GM21381 (cell line): Measurements from ENCODE around the gene C17orf114.

Source experiments
- ATAC-seq: cut with Tn5 transposase; IDR thresholded peaks from one replicate; pipeline ENCODE4 v1.9.1; 2021; ENCODE audit warnings: mild to moderate bottlenecking, moderate library complexity; ENCODE audit not compliant: unreplicated experiment

C17orf114 gene

GRCh38 chr17:4788159-4788806 is 13.8 kb downstream of the C17orf114 start:
- ATAC-seq = no peak

GRCh38 chr17:4786516-4786915 is 15.6 kb downstream of the C17orf114 start:
- ATAC-seq = no peak

DNA sequence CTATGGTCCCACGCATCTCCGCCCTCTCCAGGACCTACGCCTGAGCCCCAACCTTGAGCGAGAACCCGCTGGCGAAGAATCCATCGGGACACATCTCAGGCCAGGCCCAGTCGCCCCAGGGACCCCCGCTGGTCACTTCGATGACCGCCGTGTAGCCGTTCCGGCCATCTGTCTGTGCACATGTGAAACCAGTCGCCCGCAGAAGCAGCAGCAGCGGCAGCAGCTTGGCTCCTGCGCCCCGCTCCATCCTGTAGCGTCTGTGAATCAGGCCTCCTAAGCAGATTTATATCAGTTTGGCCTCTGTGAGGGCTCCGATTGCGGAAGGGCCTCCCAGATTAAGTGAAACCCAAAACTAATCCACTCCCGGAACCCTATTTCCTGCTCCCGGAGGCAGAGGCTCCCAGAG is 16.0 kb downstream of the C17orf114 start, which contains the start of gene VMO1:
TSS of gene VMO1 (minus strand) at position 259 of the 406 bp plus-strand sequence. CDS start at position 247, 12 bp downstream.
- ATAC-seq = no peak

DNA sequence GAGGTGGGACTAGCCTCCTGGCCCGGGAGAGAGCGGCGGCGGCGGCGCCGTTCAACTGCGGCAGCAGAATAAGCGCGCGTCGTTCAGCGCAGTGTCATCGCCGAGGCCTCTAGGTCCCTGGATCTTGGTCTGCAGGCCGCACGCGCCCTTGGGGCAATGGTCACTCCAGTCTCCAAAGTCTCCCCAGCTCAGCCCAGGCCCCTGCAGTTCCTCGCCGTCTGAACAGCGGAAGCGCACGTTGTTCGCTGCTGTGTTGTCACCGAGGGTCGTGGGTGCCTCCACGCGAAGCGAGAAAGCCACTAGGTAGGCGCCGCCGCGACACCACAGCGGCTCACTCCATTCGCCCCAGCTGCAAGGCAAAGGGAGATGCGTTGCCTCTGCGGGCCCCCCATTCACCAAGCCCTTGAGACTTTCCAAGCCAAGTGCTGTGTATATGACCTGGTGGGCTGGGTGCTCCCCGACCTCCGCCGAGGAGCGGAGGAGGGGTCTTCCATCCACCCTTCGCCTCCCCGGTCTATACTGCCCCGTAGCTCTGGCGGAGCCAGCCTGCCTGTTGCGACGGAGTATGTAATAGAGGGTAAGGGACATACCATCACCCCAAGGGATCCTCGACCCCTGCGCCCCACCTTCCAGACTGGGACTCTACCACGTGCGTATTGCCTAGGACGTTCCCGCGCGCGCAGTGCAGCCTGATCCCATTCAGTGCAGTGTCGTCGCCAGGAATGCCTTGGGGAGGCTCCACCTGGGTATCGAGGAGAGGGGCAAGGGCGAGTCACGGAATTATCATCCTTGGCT is 16.6 kb downstream of the C17orf114 start:
- ATAC-seq = no peak

DNA sequence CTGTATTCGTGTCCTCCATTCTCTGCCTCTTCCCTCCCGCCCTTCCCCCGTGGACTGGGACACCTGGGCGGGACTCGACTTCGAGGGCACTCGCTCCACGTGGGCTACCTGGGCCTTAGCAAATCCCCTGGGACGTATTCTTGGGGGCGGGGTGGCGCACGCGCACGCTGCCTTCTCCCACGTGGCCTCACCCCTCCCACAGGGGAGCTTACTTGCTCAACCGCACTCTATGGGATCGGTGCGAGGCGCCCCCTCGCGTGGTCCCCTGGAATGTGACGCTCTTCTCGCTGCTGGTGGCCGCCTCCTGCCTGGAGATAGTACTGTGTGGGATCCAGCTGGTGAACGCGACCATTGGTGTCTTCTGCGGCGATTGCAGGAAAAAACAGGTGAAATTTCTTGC is 19.5 kb downstream of the C17orf114 start:
- ATAC-seq = no peak

GRCh38 chr17:4780325-4780955 is 21.7 kb downstream of the C17orf114 start:
- no peak for ATAC-seq

GRCh38 chr17:4777969-4778760 is 24.0 kb downstream of the C17orf114 start:
- no peak for ATAC-seq

- no peak for ATAC-seq
Observed at GRCh38 chr17:4772235-4772613, 29.9 kb downstream of the C17orf114 start.

DNA sequence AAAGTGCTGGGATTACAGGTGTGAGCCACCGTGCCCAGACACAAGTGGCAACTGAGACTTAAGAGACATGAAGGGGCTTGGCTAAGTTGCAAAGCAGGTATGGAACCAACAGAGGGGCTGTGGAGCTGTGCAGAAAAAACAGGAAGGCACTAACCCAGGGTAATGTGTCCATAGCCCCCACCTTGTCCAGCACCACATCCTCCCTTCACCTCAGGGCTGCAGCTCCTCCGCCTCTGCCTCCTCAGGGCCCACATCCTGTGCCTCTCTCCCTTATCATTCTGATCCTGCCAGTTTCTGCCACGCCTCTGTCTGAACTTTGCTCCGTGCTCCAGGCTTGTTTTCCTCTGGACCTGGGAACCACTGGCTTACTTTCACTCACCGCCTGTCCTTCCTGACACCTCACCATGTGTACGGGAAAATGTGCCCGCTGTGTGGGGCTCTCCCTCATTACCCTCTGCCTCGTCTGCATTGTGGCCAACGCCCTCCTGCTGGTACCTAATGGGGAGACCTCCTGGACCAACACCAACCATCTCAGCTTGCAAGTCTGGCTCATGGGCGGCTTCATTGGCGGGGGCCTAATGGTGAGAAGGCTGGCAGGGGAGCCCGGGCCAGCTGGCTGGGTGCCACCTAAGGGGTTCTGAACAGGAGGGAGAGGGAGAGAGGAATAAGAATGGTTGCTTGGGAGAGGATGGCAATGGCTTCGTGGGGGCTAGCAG is 30.5 kb downstream of the C17orf114 start, which contains the start of gene TM4SF5:
TSS of gene TM4SF5 (plus strand) at position 368 of the 716 bp plus-strand sequence. CDS start at position 405, 37 bp downstream.
- ATAC-seq = no peak

DNA sequence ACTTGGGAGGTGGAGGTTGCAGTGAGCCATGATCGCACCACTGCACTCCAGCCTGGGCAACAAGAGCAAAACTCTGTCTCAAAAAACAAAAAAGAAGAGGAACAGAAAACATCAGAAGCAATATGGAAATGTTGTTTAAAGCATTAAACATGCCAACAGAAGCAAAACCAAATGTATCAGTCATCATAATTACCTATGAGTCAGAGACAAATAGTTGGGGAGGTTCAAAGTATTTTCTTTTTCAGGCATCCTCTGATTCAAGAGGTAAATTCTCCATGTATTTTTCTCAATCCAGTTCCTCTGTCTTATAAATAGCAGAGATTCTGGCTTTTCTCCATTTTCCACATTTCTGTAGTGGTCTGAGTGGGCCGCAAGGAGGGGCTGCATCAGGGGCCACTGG is 32.5 kb downstream of the C17orf114 start:
- ATAC-seq = no peak

- no peak for ATAC-seq
Observed at GRCh38 chr17:4768298-4768697, 33.8 kb downstream of the C17orf114 start.

- ATAC-seq = no peak
Observed at GRCh38 chr17:4766723-4767122, 35.4 kb downstream of the C17orf114 start.

DNA sequence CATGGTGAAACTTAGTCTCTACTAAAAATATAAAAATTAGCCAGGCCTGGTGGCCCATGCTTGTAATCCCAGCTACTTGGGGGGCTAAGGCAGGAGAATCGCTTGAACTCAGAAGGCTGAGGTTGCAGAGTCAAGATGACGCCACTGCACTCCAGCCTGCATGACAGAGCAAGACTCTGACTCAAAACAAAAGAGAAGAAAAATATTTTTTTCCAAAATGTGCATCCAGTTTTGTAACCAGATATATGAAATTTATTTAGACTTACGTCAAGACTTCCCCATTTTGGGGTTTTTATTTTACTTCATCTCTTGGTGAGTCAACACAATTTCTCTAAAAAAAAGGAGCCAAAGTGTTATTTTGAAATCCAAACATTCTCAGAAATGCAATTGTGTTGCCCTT is 35.9 kb downstream of the C17orf114 start:
- ATAC-seq = no peak

DNA sequence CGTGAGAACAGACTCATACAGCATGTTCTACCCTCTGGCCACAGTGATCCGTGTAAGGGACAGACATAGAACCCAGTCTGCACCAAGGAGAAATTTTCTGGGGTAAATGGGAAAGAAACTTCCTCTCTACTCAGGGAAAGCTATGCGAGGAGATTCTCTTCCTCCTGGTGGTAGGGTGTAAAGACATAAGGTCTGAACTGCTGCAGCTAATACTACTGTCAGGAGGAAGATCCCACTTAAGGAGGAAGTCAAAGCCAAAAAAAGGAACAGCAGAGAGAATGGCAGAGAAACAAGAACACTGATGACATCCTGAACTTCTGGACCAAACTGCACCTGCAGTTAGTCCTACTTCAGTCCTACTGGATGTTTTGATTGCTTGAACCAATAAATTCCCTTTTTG is 37.5 kb downstream of the C17orf114 start:
- no peak for ATAC-seq

DNA sequence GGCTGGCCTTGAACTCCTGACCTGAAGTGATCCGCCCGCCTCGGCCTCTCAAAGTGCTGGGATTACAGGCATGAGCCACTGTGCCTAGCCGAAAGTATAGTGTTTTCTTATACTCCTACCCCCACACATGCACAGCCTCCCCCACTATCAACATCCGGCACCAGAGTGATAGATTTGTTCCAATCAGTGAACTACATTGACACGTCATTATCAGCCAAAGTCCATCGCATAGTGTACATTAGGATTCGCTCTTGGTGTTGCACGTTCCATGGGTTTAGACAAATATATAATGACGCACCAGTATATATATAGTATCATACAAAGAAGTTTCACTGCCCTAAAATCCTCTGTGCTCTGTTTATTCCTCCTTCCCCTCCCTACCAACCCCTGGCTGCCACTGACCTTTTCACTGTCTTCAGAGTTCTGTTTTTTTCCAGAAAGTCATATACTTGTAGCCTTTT is 42.3 kb downstream of the C17orf114 start:
- ATAC-seq = no peak

DNA sequence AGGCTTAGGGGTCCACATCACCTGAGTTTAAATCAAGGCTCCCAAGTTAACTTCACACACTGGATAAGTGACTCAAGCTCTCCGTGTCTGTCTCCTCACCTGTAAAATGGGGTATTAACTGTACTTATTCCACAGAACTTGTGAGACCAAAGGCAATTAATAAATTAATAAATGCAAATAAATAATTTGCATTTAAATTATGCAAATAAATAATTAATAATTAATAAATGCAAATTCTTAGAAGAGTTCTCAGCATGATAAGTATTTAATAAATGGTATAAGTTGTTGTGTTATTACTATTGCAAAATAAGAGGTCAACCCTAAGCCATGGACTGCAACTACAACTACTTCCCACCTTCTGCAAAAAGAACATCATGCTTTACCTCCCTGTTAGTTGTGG is 48.7 kb downstream of the C17orf114 start:
- ATAC-seq = no peak

- no peak for ATAC-seq
Observed at GRCh38 chr17:4751932-4752331, 50.2 kb downstream of the C17orf114 start.
